Femur (tissue), 1 donor: ENCODE measurements around the gene HIPK3.

ENCODE experiments used
- DNase-seq: peaks from one replicate; pipeline ENCODE4 v3.0.0-alpha.2; 2017

HIPK3 gene

GRCh38 chr11:33309118-33309517, 51.9 kb downstream of the HIPK3 start:
- DNase-seq: no peak

- no peak for DNase-seq
Measured at GRCh38 chr11:33310720-33311500, 53.7 kb downstream of the HIPK3 start.

- DNase-seq: no peak
Measured at GRCh38 chr11:33311680-33312079, 54.5 kb downstream of the HIPK3 start.

GRCh38 chr11:33315822-33316221, 58.6 kb downstream of the HIPK3 start:
- DNase-seq: no peak

GRCh38 chr11:33317662-33318061, 60.5 kb downstream of the HIPK3 start:
- DNase-seq: no peak

- no peak for DNase-seq
Measured at GRCh38 chr11:33320016-33320813, 63.0 kb downstream of the HIPK3 start.

GRCh38 chr11:33320814-33321330, 63.7 kb downstream of the HIPK3 start:
- no peak for DNase-seq

- DNase-seq: no peak
Measured at GRCh38 chr11:33321422-33321821, 64.2 kb downstream of the HIPK3 start.

- no peak for DNase-seq
Measured at GRCh38 chr11:33323421-33323820, 66.2 kb downstream of the HIPK3 start.

GRCh38 chr11:33324302-33324985, 67.3 kb downstream of the HIPK3 start:
- DNase-seq: no peak

- DNase-seq: no peak
Measured at GRCh38 chr11:33325451-33325850, 68.3 kb downstream of the HIPK3 start.

GRCh38 chr11:33329705-33330329, 72.6 kb downstream of the HIPK3 start:
- no peak for DNase-seq

GRCh38 chr11:33333816-33334215, 76.6 kb downstream of the HIPK3 start:
- no peak for DNase-seq

- no peak for DNase-seq
Measured at GRCh38 chr11:33334627-33335026, 77.4 kb downstream of the HIPK3 start.

- no peak for DNase-seq
Measured at GRCh38 chr11:33339247-33339646, 82.1 kb downstream of the HIPK3 start.

GRCh38 chr11:33344611-33345010, 87.4 kb downstream of the HIPK3 start:
- no peak for DNase-seq

- DNase-seq: no peak
Measured at GRCh38 chr11:33347490-33348125, 90.4 kb downstream of the HIPK3 start.

GRCh38 chr11:33350287-33350686, 93.1 kb downstream of the HIPK3 start:
- no peak for DNase-seq

GRCh38 chr11:33358150-33358831, 101.1 kb downstream of the HIPK3 start:
- DNase-seq: no peak

- DNase-seq: no peak
Measured at GRCh38 chr11:33360642-33361041, 103.5 kb downstream of the HIPK3 start.

GRCh38 chr11:33362051-33362910, 105.1 kb downstream of the HIPK3 start:
- no peak for DNase-seq
